Mammary epithelial cell (primary cell): Measurements from ENCODE around the gene PRICKLE4.

Experiments
- EZH2 ChIP-seq: IDR thresholded peaks from 2 replicates; pipeline ENCODE4 v1.6.1; 2012; ENCODE audit warnings: low read length, inconsistent platforms, borderline replicate concordance
- TF ChIP-seq, protein P1 (sequence below), 2 donors: IDR thresholded peaks in 1 of 2; conservative IDR thresholded peaks in 1 of 2; 2 replicates each; pipeline ENCODE4 v1.5.1; 2011 to 2012; ENCODE audit warnings: inconsistent platforms in 2 of 2, low read length in 2 of 2, mild to moderate bottlenecking in 2 of 2, control low read depth in 1 of 2, low read depth in 1 of 2; ENCODE audit not compliant: insufficient read depth in 1 of 2; ENCODE audit errors: extremely low read depth in 1 of 2

- TF ChIP-seq, protein P1, sequence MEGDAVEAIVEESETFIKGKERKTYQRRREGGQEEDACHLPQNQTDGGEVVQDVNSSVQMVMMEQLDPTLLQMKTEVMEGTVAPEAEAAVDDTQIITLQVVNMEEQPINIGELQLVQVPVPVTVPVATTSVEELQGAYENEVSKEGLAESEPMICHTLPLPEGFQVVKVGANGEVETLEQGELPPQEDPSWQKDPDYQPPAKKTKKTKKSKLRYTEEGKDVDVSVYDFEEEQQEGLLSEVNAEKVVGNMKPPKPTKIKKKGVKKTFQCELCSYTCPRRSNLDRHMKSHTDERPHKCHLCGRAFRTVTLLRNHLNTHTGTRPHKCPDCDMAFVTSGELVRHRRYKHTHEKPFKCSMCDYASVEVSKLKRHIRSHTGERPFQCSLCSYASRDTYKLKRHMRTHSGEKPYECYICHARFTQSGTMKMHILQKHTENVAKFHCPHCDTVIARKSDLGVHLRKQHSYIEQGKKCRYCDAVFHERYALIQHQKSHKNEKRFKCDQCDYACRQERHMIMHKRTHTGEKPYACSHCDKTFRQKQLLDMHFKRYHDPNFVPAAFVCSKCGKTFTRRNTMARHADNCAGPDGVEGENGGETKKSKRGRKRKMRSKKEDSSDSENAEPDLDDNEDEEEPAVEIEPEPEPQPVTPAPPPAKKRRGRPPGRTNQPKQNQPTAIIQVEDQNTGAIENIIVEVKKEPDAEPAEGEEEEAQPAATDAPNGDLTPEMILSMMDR (conservative IDR thresholded peaks at IDR 0.05 in 1 of 2, IDR thresholded peaks at IDR 0.05 in 1 of 2; ENCODE audit: extremely low read depth in 1 of 2, insufficient read depth in 1 of 2, low read depth in 1 of 2, low read length in 2 of 2), result no peak
- TF ChIP-seq EZH2, result no peak
These were observed 21.9 kb upstream of the PRICKLE4 start for GRCh38 chr6:41758641-41759035.
